IPS-18c (cell line): ENCODE measurements around the gene NADSYN1.

Source experiments
- H3K4me3 ChIP-seq: 2 replicates; pipeline ENCODE4 v1.7.0; 2013; ENCODE audit warnings: low read depth, mild to moderate bottlenecking, low read length, moderate library complexity; ENCODE audit not compliant: insufficient read depth
- H3K9me3 ChIP-seq: one replicate; pipeline ENCODE4 v1.6.1; 2013; ENCODE audit warnings: mild to moderate bottlenecking, low read length, moderate library complexity; ENCODE audit not compliant: control insufficient read depth, insufficient read depth

The NADSYN1 gene

GRCh38 chr11:71542879-71543777 lies 90.1 kb downstream of the NADSYN1 start:
- Histone ChIP-seq H3K9me3 (peaks cover 4% of the 10 kb centered on the region), H3K4me3 (no peak overlapping the region; the same call in 1 of the 2 replicates)

- peaks cover 4% of the 10 kb centered on the region for H3K9me3 ChIP-seq
- no peak overlapping the region for H3K4me3 ChIP-seq
Measured at GRCh38 chr11:71543866-71544265, 90.9 kb downstream of the NADSYN1 start.

GRCh38 chr11:71544525-71545214 lies 91.7 kb downstream of the NADSYN1 start:
- Histone ChIP-seq H3K4me3 (no peak overlapping the region), H3K9me3 (peaks cover 4% of the 10 kb centered on the region)

- Histone ChIP-seq H3K4me3 (no peak overlapping the region), H3K9me3 (peaks cover 4% of the 10 kb centered on the region)
Measured at GRCh38 chr11:71545405-71545966, 92.5 kb downstream of the NADSYN1 start.

- no peaks in the 10 kb centered on the region for H3K9me3 ChIP-seq
- H3K4me3 ChIP-seq, result no peak within 1 kb of the TSS
Measured at GRCh38 chr11:71548120-71548519, 95.1 kb downstream of the NADSYN1 start, which contains the start of gene KRTAP5-9. TSS of gene KRTAP5-9 (plus strand) at chr11:71548420. CDS start at chr11:71548658, 238 bp downstream.

GRCh38 chr11:71548716-71549151 lies 95.7 kb downstream of the NADSYN1 start:
- Histone ChIP-seq H3K9me3 (no peaks in the 10 kb centered on the region), H3K4me3 (no peak overlapping the region)
